HL-60 (cell line): ENCODE data around the gene PDYN.

Source experiments
- CTCF ChIP-seq: IDR thresholded peaks from one replicate; pipeline ENCODE4 v1.5.1; 2011; ENCODE audit warnings: low read length, control low read depth, inconsistent platforms; ENCODE audit not compliant: insufficient read depth
- GABPA ChIP-seq: IDR thresholded peaks from 2 replicates; pipeline ENCODE4 v1.6.1; 2012; ENCODE audit warnings: low read depth
- POLR2AphosphoS5 ChIP-seq: IDR thresholded peaks from 2 replicates; pipeline ENCODE4 v1.6.1; 2012; ENCODE audit warnings: low read depth
- REST ChIP-seq: IDR thresholded peaks from 2 replicates; pipeline ENCODE4 v1.6.1; 2012; ENCODE audit warnings: low read depth; ENCODE audit not compliant: insufficient replicate concordance

GRCh38 chr20:1998715-1999114, 4.9 kb upstream of the PDYN start:
- TF ChIP-seq POLR2AphosphoS5: no peak
- no peak for TF ChIP-seq CTCF
- TF ChIP-seq GABPA: no peak
- TF ChIP-seq REST: no peak
